GM12801 (cell line): Measurements from ENCODE around the gene PID1.

Experiments
- CTCF ChIP-seq: IDR thresholded peaks from one replicate; pipeline ENCODE4 v1.5.1; 2011; ENCODE audit warnings: control low read depth; ENCODE audit not compliant: insufficient read length; ENCODE audit errors: extremely low read depth

The PID1 gene

GRCh38 chr2:229218329-229218921 lies 52.7 kb downstream of the PID1 start:
- no peak for TF ChIP-seq CTCF

GRCh38 chr2:229212241-229212640 lies 58.8 kb downstream of the PID1 start:
- no peak for TF ChIP-seq CTCF

- TF ChIP-seq CTCF = no peak
Observed at GRCh38 chr2:229210641-229211040, 60.4 kb downstream of the PID1 start.

GRCh38 chr2:229206548-229206947 lies 64.5 kb downstream of the PID1 start:
- no peak for TF ChIP-seq CTCF

- no peak for TF ChIP-seq CTCF
Observed at GRCh38 chr2:229205704-229206103, 65.4 kb downstream of the PID1 start.

- no peak for TF ChIP-seq CTCF
Observed at GRCh38 chr2:229202646-229203045, 68.4 kb downstream of the PID1 start.

GRCh38 chr2:229201521-229201920 lies 69.6 kb downstream of the PID1 start:
- TF ChIP-seq CTCF = no peak

- TF ChIP-seq CTCF = no peak
Observed at GRCh38 chr2:229199267-229199666, 71.8 kb downstream of the PID1 start.
